Endothelial cell of umbilical vein (primary cell): ENCODE measurements around the gene KCNMA1. TPM values are rescaled to one million over a fixed set of nuclear protein-coding genes. Genes with fewer than 3 reads are reported as not detected.

ENCODE experiments used
- BruUV-seq: library from RNA; stranded (reverse); fragments of 400-500 nt; replicated peaks from 2 replicates; lab custom pipeline; 2021; lab: Mats Ljungman, UMichigan
- CTCF ChIA-PET: fragments of 300-600, 350-600 bp; sonication (Branson Sonifier 250); formaldehyde crosslinking; loops from one replicate; lab custom pipeline; 2021; ENCODE audit warnings: antibody characterized with exemption, inconsistent platforms; lab: Charles Lee
- POLR2A ChIA-PET: fragments of 300-600, 350-600 bp; sonication (Branson Sonifier 250); formaldehyde crosslinking; loops from one replicate; lab custom pipeline; 2021; ENCODE audit warnings: antibody characterized with exemption, inconsistent platforms; lab: Charles Lee
- DNase-seq: peaks from one replicate; pipeline ENCODE4 v3.0.0-alpha.2; 2011; ENCODE audit warnings: low read depth, low spot score
- FAIRE-seq: peaks from 2 replicates; lab custom pipeline; 2011; peaks lifted over from hg19 to GRCh38; lab: Jason Lieb, UNC
- H2AFZ ChIP-seq: 2 replicates; pipeline ENCODE4 v1.6.0; 2012; ENCODE audit warnings: low read depth, low read length, control low read depth, inconsistent platforms
- H3K27ac ChIP-seq: 2 replicates; pipeline ENCODE4 v1.5.1; 2011; ENCODE audit warnings: low read depth, mild to moderate bottlenecking, control low read depth, low read length, moderate library complexity; ENCODE audit not compliant: insufficient read depth
- H3K27me3 ChIP-seq, 2 experiments: 2 replicates each; pipeline versions ENCODE4 v1.6.0 to v1.6.1; 2011; ENCODE audit warnings: low read length in 2 of 2, mixed read lengths in 1 of 2; ENCODE audit not compliant: control insufficient read depth in 2 of 2, insufficient read depth in 2 of 2
- H3K36me3 ChIP-seq, 2 experiments: 2 replicates in 1 of 2; 3 replicates in 1 of 2; pipeline ENCODE4 v1.5.1; 2011; ENCODE audit warnings: low read length in 2 of 2, mild to moderate bottlenecking in 1 of 2, moderate library complexity in 1 of 2; ENCODE audit not compliant: control insufficient read depth in 2 of 2, insufficient read depth in 2 of 2; ENCODE audit errors: extremely low read depth in 1 of 2
- H3K4me1 ChIP-seq: 3 replicates; pipeline ENCODE4 v1.5.1; 2011; ENCODE audit warnings: mild to moderate bottlenecking, low read length; ENCODE audit not compliant: control insufficient read depth, insufficient read depth; ENCODE audit errors: extremely low read depth
- H3K4me2 ChIP-seq: 2 replicates; pipeline ENCODE4 v1.6.1; 2011; ENCODE audit warnings: low read length, control low read depth, mixed read lengths; ENCODE audit not compliant: insufficient read depth
- H3K4me3 ChIP-seq, 3 experiments: fragments of 200-600 bp in 1 of 3; sonication (generic), shearing (Covaris generic) in 1 of 3; replicated peaks in 1 of 3; 2 replicates each; pipeline ENCODE4 v1.5.1; 2011 to 2016; ENCODE audit warnings: control low read depth in 3 of 3, low read length in 3 of 3, mild to moderate bottlenecking in 2 of 3, inconsistent platforms in 1 of 3, low read depth in 1 of 3, moderate library complexity in 1 of 3; ENCODE audit not compliant: insufficient read depth in 1 of 3
- H3K79me2 ChIP-seq: 2 replicates; pipeline ENCODE4 v1.6.0; 2012; ENCODE audit warnings: low read length, inconsistent platforms; ENCODE audit not compliant: control insufficient read depth, insufficient read depth
- H3K9ac ChIP-seq: replicated peaks from 2 replicates; pipeline ENCODE3; 2011; ENCODE audit warnings: low read length, control low read depth; ENCODE audit not compliant: insufficient read depth; ENCODE audit errors: extremely low read depth
- H3K9me1 ChIP-seq: replicated peaks from 3 replicates; pipeline ENCODE4 v1.6.0; 2011; ENCODE audit warnings: mild to moderate bottlenecking, low read length; ENCODE audit not compliant: control insufficient read depth, insufficient read depth; ENCODE audit errors: extremely low read depth
- H3K9me3 ChIP-seq: replicated peaks from 2 replicates; pipeline ENCODE4 v1.5.1; 2012; ENCODE audit warnings: low read length, inconsistent platforms; ENCODE audit not compliant: control insufficient read depth, insufficient read depth
- H4K20me1 ChIP-seq: replicated peaks from 2 replicates; pipeline ENCODE3; 2011; ENCODE audit warnings: mild to moderate bottlenecking, low read length; ENCODE audit not compliant: control insufficient read depth, insufficient read depth; ENCODE audit errors: extremely low read depth
- EZH2 ChIP-seq: IDR thresholded peaks from 2 replicates; pipeline ENCODE4 v1.6.1; 2012; ENCODE audit warnings: borderline replicate concordance, low read depth, mild to moderate bottlenecking, moderate library complexity, low read length, inconsistent platforms; ENCODE audit not compliant: severe bottlenecking
- FOS ChIP-seq: IDR thresholded peaks from 2 replicates; pipeline ENCODE4 v1.6.1; 2011; ENCODE audit warnings: mild to moderate bottlenecking, low read length, moderate library complexity, borderline replicate concordance; ENCODE audit not compliant: insufficient read depth
- GATA2 ChIP-seq: IDR thresholded peaks from 2 replicates; pipeline ENCODE4 v1.7.0; 2011; ENCODE audit warnings: low read depth, mild to moderate bottlenecking, moderate library complexity, mixed read lengths, low read length; ENCODE audit not compliant: insufficient read length, insufficient read depth
- JUN ChIP-seq: IDR thresholded peaks from 2 replicates; pipeline ENCODE4 v1.6.1; 2011; ENCODE audit warnings: borderline replicate concordance, low read depth; ENCODE audit not compliant: insufficient read length, insufficient read depth
- MYC ChIP-seq: IDR thresholded peaks from one replicate; pipeline ENCODE4 v1.6.1; 2011; ENCODE audit warnings: mild to moderate bottlenecking, low read depth, low read length
- POLR2A ChIP-seq: IDR thresholded peaks from 2 replicates; pipeline ENCODE4 v1.6.1; 2012; ENCODE audit warnings: low read depth, mild to moderate bottlenecking, control low read depth, low read length
- POLR2AphosphoS5 ChIP-seq: IDR thresholded peaks from 2 replicates; pipeline ENCODE4 v1.6.1; 2012; ENCODE audit warnings: low read depth, mild to moderate bottlenecking, control low read depth, low read length, moderate library complexity; ENCODE audit not compliant: insufficient read depth
- dilution Hi-C: fragments of 300-500 bp; cut with MboI; formaldehyde crosslinking; loops from one replicate; pipeline ENCODE4 v1.15.0; 2019; ENCODE audit warnings: low sequenced_read_pairs; ENCODE audit not compliant: extremely low pct_ligation_motif_present
- intact Hi-C: fragments of 100-400 bp; cut with micrococcal nuclease; formaldehyde crosslinking; loops from one replicate; pipeline ENCODE4 v1.10.0; 2022
- polyA plus RNA-seq, 4 experiments: library from polyadenylated mRNA; depleted of rRNA in 3 of 4; stranded (reverse) in 3 of 4; unstranded in 1 of 4; fragments of >200 nt; gene quantifications; 2 replicates each; pipeline versions ENCODE4 v1.2.1 to v1.2.3, GENCODE V29; 2011 to 2012; ENCODE audit warnings: missing spikeins in 1 of 4
- total RNA-seq: library from RNA; stranded (reverse); gene quantifications from 2 replicates; pipeline ENCODE4 v1.2.3, GENCODE V29; 2021
- TF ChIP-seq, protein P1 (sequence below), 2 donors: IDR thresholded peaks; 1 replicate in 1 of 2; 2 replicates in 1 of 2; pipeline ENCODE4 v1.5.1; 2011; ENCODE audit warnings: low read length in 2 of 2, mild to moderate bottlenecking in 2 of 2, moderate library complexity in 2 of 2, control low read depth in 1 of 2, inconsistent platforms in 1 of 2, low read depth in 1 of 2; ENCODE audit not compliant: insufficient read depth in 1 of 2; ENCODE audit errors: extremely low read depth in 1 of 2

Gene KCNMA1
- total and polyA plus RNA-seq, 2 donors (not counting 3 experiments of a cell fraction or from before 2014, with no cell fraction given): 0.10 to 0.82 TPM

DNA sequence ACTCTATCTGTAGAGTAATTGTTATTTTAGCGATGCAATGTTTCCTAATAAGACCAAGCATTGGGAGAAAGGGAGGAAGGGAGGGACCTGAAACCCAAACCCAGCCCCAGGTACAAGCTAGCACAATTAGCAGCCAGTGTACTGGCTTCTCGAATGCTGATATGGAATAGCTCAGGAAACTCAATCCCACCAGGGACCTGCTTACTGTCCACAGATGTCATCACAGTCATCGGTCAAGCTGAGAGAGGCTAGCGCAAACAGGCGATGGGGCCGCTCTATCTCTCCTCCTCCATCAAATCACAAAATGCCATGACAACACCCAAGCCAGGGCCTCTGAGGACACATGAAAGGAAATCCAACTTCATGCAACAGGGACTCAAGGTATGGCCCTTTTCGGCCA is 192.1 kb downstream of the KCNMA1 start:
- Histone ChIP-seq H3K4me1 (no peaks in the 10 kb centered on the region), H2AFZ (no peak overlapping the region), H3K36me3 (no peaks in the 10 kb centered on the region), H3K27ac (no peak overlapping the region), H3K9me3 (no peaks in the 10 kb centered on the region), H3K4me3 (no peak overlapping the region), H3K9ac (no peak overlapping the region), H3K79me2 (no peaks in the 10 kb centered on the region), H3K4me2 (no peak overlapping the region), H3K9me1 (no peaks in the 10 kb centered on the region), H4K20me1 (no peaks in the 10 kb centered on the region), H3K27me3 (no peaks in the 10 kb centered on the region)
- POLR2A ChIA-PET: no interaction called here
- CTCF ChIA-PET: interaction anchor here (1.2 kb wide), 1 partner anchor 11 kb away, joined by 3 read pairs; no protein-coding TSS in a partner anchor
- FAIRE-seq: no peak
- intact Hi-C loops (no loop called here), dilution Hi-C loops (no loop called here)
- no TSS peak for BruUV-seq
- no peak for DNase-seq
- TF ChIP-seq JUN (no peak), POLR2AphosphoS5 (no peak), FOS (no peak), MYC (no peak), POLR2A (no peak)
- TF ChIP-seq, protein P1, sequence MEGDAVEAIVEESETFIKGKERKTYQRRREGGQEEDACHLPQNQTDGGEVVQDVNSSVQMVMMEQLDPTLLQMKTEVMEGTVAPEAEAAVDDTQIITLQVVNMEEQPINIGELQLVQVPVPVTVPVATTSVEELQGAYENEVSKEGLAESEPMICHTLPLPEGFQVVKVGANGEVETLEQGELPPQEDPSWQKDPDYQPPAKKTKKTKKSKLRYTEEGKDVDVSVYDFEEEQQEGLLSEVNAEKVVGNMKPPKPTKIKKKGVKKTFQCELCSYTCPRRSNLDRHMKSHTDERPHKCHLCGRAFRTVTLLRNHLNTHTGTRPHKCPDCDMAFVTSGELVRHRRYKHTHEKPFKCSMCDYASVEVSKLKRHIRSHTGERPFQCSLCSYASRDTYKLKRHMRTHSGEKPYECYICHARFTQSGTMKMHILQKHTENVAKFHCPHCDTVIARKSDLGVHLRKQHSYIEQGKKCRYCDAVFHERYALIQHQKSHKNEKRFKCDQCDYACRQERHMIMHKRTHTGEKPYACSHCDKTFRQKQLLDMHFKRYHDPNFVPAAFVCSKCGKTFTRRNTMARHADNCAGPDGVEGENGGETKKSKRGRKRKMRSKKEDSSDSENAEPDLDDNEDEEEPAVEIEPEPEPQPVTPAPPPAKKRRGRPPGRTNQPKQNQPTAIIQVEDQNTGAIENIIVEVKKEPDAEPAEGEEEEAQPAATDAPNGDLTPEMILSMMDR (IDR thresholded peaks at IDR 0.05; ENCODE audit: extremely low read depth in 1 of 2, insufficient read depth in 1 of 2, low read depth in 1 of 2, low read length in 2 of 2): no peak

DNA sequence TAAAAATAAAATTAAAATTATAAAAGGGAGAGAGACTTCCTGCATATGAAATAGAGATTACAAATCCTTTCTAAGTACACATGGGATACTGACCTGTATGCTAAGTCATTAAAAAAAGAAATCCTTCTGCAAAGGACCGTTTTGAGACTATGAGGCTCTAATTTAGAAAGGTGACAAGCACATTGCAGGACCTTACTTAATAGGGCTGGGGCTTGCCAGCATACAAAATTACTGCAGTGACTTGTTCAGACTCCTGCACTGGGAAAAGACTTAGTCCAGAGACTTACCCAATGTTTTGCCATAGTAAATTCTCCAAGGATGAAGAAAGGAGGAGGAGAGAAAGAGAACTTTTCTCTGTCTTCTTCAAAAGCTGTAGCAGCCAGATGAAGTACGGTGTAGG is 193.6 kb downstream of the KCNMA1 start:
- ChIA-PET CTCF (interaction anchor here (1.1 to 1.2 kb wide), 2 partner anchors 15 to 193 kb away, joined by 3 to 4 read pairs; no protein-coding TSS in a partner anchor), POLR2A (no interaction called here)
- dilution Hi-C loops: no loop called here
- Histone ChIP-seq H2AFZ (no peak overlapping the region), H3K4me3 (no peak overlapping the region), H3K9me1 (no peaks in the 10 kb centered on the region), H3K4me1 (no peaks in the 10 kb centered on the region), H3K9me3 (no peaks in the 10 kb centered on the region), H4K20me1 (no peaks in the 10 kb centered on the region), H3K27me3 (no peaks in the 10 kb centered on the region), H3K79me2 (no peaks in the 10 kb centered on the region), H3K27ac (no peak overlapping the region), H3K36me3 (no peaks in the 10 kb centered on the region), H3K9ac (no peak overlapping the region), H3K4me2 (no peak overlapping the region)
- intact Hi-C loops: no loop called here
- DNase-seq: no peak
- no TSS peak for BruUV-seq
- TF ChIP-seq, protein P1 (IDR thresholded peaks at IDR 0.05; ENCODE audit: extremely low read depth in 1 of 2, insufficient read depth in 1 of 2, low read depth in 1 of 2, low read length in 2 of 2): no peak
- TF ChIP-seq JUN (no peak), EZH2 (no peak), GATA2 (no peak)
- FAIRE-seq: no peak
